Small intestine (tissue), 7 donors: ENCODE measurements around the gene CDKL2. TPM values are rescaled to one million over a fixed set of nuclear protein-coding genes. Genes with fewer than 3 reads are reported as not detected.

Source experiments
- DNase-seq, 2 donors: peaks; one replicate each; pipeline versions ENCODE4 v3.0.0 to v3.0.0-alpha.2; 2013
- FAIRE-seq: peaks from 2 replicates; lab custom pipeline; 2012; peaks lifted over from hg19 to GRCh38; lab: Jason Lieb, UNC
- H3K27ac ChIP-seq, 3 donors: one replicate each; pipeline ENCODE4 v1.5.1; 2013; ENCODE audit warnings: low read length in 2 of 3, mild to moderate bottlenecking in 2 of 3, control low read depth in 1 of 3, inconsistent platforms in 1 of 3, low read depth in 1 of 3, moderate library complexity in 1 of 3
- H3K27me3 ChIP-seq, 3 donors: one replicate each; pipeline ENCODE4 v1.6.1; 2013; ENCODE audit warnings: low read length in 3 of 3, inconsistent platforms in 1 of 3; ENCODE audit not compliant: control insufficient read depth in 3 of 3, insufficient read depth in 3 of 3
- H3K36me3 ChIP-seq, 3 donors: one replicate each; pipeline ENCODE4 v1.6.1; 2013; ENCODE audit warnings: low read length in 3 of 3, inconsistent platforms in 1 of 3, low read depth in 1 of 3, mild to moderate bottlenecking in 1 of 3, moderate library complexity in 1 of 3; ENCODE audit not compliant: control insufficient read depth in 3 of 3, insufficient read depth in 2 of 3
- H3K4me1 ChIP-seq, 3 donors: one replicate each; pipeline ENCODE4 v1.6.1; 2013; ENCODE audit warnings: low read length in 2 of 3, inconsistent platforms in 1 of 3, low read depth in 1 of 3, mild to moderate bottlenecking in 1 of 3, moderate library complexity in 1 of 3; ENCODE audit not compliant: control insufficient read depth in 3 of 3, insufficient read depth in 2 of 3
- H3K4me3 ChIP-seq, 3 donors: one replicate each; pipeline ENCODE4 v1.5.1; 2013; ENCODE audit warnings: low read length in 3 of 3, control low read depth in 1 of 3, inconsistent platforms in 1 of 3, low read depth in 1 of 3, mild to moderate bottlenecking in 1 of 3, moderate library complexity in 1 of 3
- H3K9me3 ChIP-seq, 2 donors: one replicate each; pipeline ENCODE4 v1.6.1; 2013; ENCODE audit warnings: low read depth in 1 of 2, low read length in 1 of 2; ENCODE audit not compliant: control insufficient read depth in 2 of 2, insufficient read depth in 1 of 2
- WGBS, 3 donors: extraction: QIAGEN DNeasy Blood & Tissue Kit; methylation state at CpG; one replicate each; pipeline ENCODE4 v1.1.7; 2013; 5-methylcytosine and 5-hydroxymethylcytosine counted together
- polyA plus RNA-seq, 4 donors: library from polyadenylated mRNA; stranded (reverse) in 3 of 4; unstranded in 1 of 4; fragments of 200-250 nt in 3 of 4; fragments of 120-200 nt in 1 of 4; gene quantifications; one replicate each; pipeline versions ENCODE4 v1.2.1 to v1.2.3, GENCODE V29; 2013
- donor health status: healthy with polysubstance abuse.
- donor health status: control.
- donor health status: control.
- donor health status: Bipolar disorder and iron deficiency.
- donor health status: healthy.

CDKL2 gene
- polyA plus RNA-seq, 4 donors = 0.33 to 1.0 TPM; not detected in 2

GRCh38 chr4:75637176-75637575 is 6.8 kb upstream of the CDKL2 start:
- Histone ChIP-seq H3K36me3 (peaks cover 0 to 5% (median 0%) of the 10 kb centered on the region in 3 donors), H3K27ac (no peak overlapping the region), H3K27me3 (no peaks in the 10 kb centered on the region), H3K9me3 (no peaks in the 10 kb centered on the region), H3K4me1 (no peaks in the 10 kb centered on the region), H3K4me3 (no peak overlapping the region)
- WGBS, 3 donors = 78 to 95% (median 85%) methylated on average over 1 of the region's 1 CpG
- DNase-seq (no peak), FAIRE-seq (no peak)

GRCh38 chr4:75634951-75635350 is 4.6 kb upstream of the CDKL2 start:
- Histone ChIP-seq H3K4me1 (peaks cover 0 to 5% (median 0%) of the 10 kb centered on the region in 3 donors), H3K27ac (no peak overlapping the region), H3K9me3 (no peaks in the 10 kb centered on the region), H3K27me3 (no peaks in the 10 kb centered on the region), H3K4me3 (no peak overlapping the region), H3K36me3 (no peaks in the 10 kb centered on the region)
- WGBS, 3 donors = 84 to 88% (median 87%) methylated on average over 2 of the region's 2 CpGs
- DNase-seq (no peak), FAIRE-seq (no peak)

GRCh38 chr4:75634281-75634680 is 4.0 kb upstream of the CDKL2 start:
- FAIRE-seq = no peak
- no peak overlapping the region for H3K4me3 ChIP-seq
- no peaks in the 10 kb centered on the region for H3K27me3 ChIP-seq
- H3K4me1 ChIP-seq = peaks cover 0 to 5% (median 0%) of the 10 kb centered on the region in 3 donors
- no peak overlapping the region for H3K27ac ChIP-seq
- no peak for DNase-seq
- no peaks in the 10 kb centered on the region for H3K36me3 ChIP-seq
- 50 to 74% (median 58%) methylated on average over 3 of the region's 3 CpGs for WGBS, 3 donors
- H3K9me3 ChIP-seq = no peaks in the 10 kb centered on the region

GRCh38 chr4:75633846-75634245 is 3.5 kb upstream of the CDKL2 start:
- DNase-seq (no peak), FAIRE-seq (no peak)
- Histone ChIP-seq H3K4me1 (peaks cover 0 to 5% (median 0%) of the 10 kb centered on the region in 3 donors), H3K36me3 (no peaks in the 10 kb centered on the region), H3K27me3 (no peaks in the 10 kb centered on the region), H3K27ac (no peak overlapping the region), H3K9me3 (no peaks in the 10 kb centered on the region), H3K4me3 (no peak overlapping the region)
- WGBS, 3 donors = 72 to 75% (median 75%) methylated on average over 2 of the region's 2 CpGs

- peak overlapping the region; percentile 16 to 62 (median 60) for H3K4me3 ChIP-seq
- peaks cover 0 to 5% (median 0%) of the 10 kb centered on the region in 3 donors for H3K4me1 ChIP-seq
- FAIRE-seq = no peak
- DNase-seq = no peak
- no peaks in the 10 kb centered on the region for H3K9me3 ChIP-seq
- 52 to 67% (median 61%) methylated on average over 9 of the region's 9 CpGs for WGBS, 3 donors
- H3K36me3 ChIP-seq = no peaks in the 10 kb centered on the region
- peak overlapping the region in 1 of 3 donors; percentile 71 for H3K27ac ChIP-seq
- no peaks in the 10 kb centered on the region for H3K27me3 ChIP-seq
Measured at GRCh38 chr4:75630937-75631329, 605 bp upstream of the CDKL2 start.

- no peaks in the 10 kb centered on the region for H3K27me3 ChIP-seq
- no peaks in the 10 kb centered on the region for H3K9me3 ChIP-seq
- H3K4me1 ChIP-seq = peaks cover 0 to 5% (median 0%) of the 10 kb centered on the region in 3 donors
- FAIRE-seq (no peak), DNase-seq (no peak)
- no peaks in the 10 kb centered on the region for H3K36me3 ChIP-seq
- 43 to 63% (median 51%) methylated on average over 2 of the region's 2 CpGs for WGBS, 3 donors
- H3K27ac ChIP-seq = no peak overlapping the region
- no peak overlapping the region for H3K4me3 ChIP-seq
Measured at GRCh38 chr4:75629239-75629638, 1.1 kb downstream of the CDKL2 start.

GRCh38 chr4:75623026-75623425 is 7.3 kb downstream of the CDKL2 start:
- Histone ChIP-seq H3K4me1 (no peaks in the 10 kb centered on the region), H3K36me3 (no peaks in the 10 kb centered on the region), H3K4me3 (no peak overlapping the region), H3K27ac (no peak overlapping the region), H3K27me3 (no peaks in the 10 kb centered on the region), H3K9me3 (no peaks in the 10 kb centered on the region)
- FAIRE-seq (no peak), DNase-seq (no peak)
- WGBS, 3 donors = 88 to 90% (median 90%) methylated on average over 5 of the region's 5 CpGs

GRCh38 chr4:75621715-75622114 is 8.6 kb downstream of the CDKL2 start:
- DNase-seq = no peak
- Histone ChIP-seq H3K27me3 (no peaks in the 10 kb centered on the region), H3K4me1 (no peaks in the 10 kb centered on the region), H3K36me3 (no peaks in the 10 kb centered on the region), H3K9me3 (no peaks in the 10 kb centered on the region), H3K27ac (no peak overlapping the region), H3K4me3 (no peak overlapping the region)
- no peak for FAIRE-seq

- FAIRE-seq (no peak), DNase-seq (no peak)
- Histone ChIP-seq H3K27ac (no peak overlapping the region), H3K4me1 (no peaks in the 10 kb centered on the region), H3K27me3 (no peaks in the 10 kb centered on the region), H3K9me3 (no peaks in the 10 kb centered on the region), H3K36me3 (no peaks in the 10 kb centered on the region), H3K4me3 (no peak overlapping the region)
- WGBS, 3 donors = 92 to 96% (median 94%) methylated on average over 1 of the region's 1 CpG
Measured at GRCh38 chr4:75612306-75612705, 18.0 kb downstream of the CDKL2 start.
